ENCODE data around the gene ZNF598.

The ZNF598 gene

GRCh38 chr16:2006317-2006716, 3.3 kb downstream of the ZNF598 start:
- no peak for DNase-seq (ENCODE audit: low spot score)

GRCh38 chr16:2005646-2006045, 4.0 kb downstream of the ZNF598 start:
- DNase-seq (ENCODE audit: low spot score): no peak

- no peak for DNase-seq (ENCODE audit: low spot score)
These were observed 4.7 kb downstream of the ZNF598 start for GRCh38 chr16:2004795-2005517.

GRCh38 chr16:2003827-2004641, 5.6 kb downstream of the ZNF598 start:
- peak; percentile 73 for DNase-seq (ENCODE audit: low spot score)

GRCh38 chr16:2003231-2003826, 6.3 kb downstream of the ZNF598 start:
- no peak for DNase-seq (ENCODE audit: low spot score)

GRCh38 chr16:2002406-2003230, 7.0 kb downstream of the ZNF598 start:
- DNase-seq (ENCODE audit: low spot score): no peak

GRCh38 chr16:2001456-2002355, 7.9 kb downstream of the ZNF598 start:
- DNase-seq (ENCODE audit: low spot score): no peak

GRCh38 chr16:2001035-2001434, 8.6 kb downstream of the ZNF598 start:
- no peak for DNase-seq (ENCODE audit: low spot score)

- no peak for DNase-seq (ENCODE audit: low spot score)
These were observed 9.6 kb downstream of the ZNF598 start for GRCh38 chr16:1999866-2000514.

GRCh38 chr16:1998852-1999801, 10.5 kb downstream of the ZNF598 start:
- DNase-seq (ENCODE audit: low spot score): no peak

GRCh38 chr16:1998360-1998835, 11.2 kb downstream of the ZNF598 start:
- no peak for DNase-seq (ENCODE audit: low spot score)

GRCh38 chr16:1997494-1998359, 11.9 kb downstream of the ZNF598 start:
- DNase-seq (ENCODE audit: low spot score): no peak

- no peak for DNase-seq (ENCODE audit: low spot score)
These were observed 15.9 kb downstream of the ZNF598 start for GRCh38 chr16:1993731-1994131.

- DNase-seq (ENCODE audit: low spot score): no peak
These were observed 16.8 kb downstream of the ZNF598 start for GRCh38 chr16:1992704-1993317.

- DNase-seq (ENCODE audit: low spot score): peak; percentile 83
These were observed 17.5 kb downstream of the ZNF598 start for GRCh38 chr16:1991948-1992703.

GRCh38 chr16:1991588-1991947, 18.1 kb downstream of the ZNF598 start:
- no peak for DNase-seq (ENCODE audit: low spot score)

- no peak for DNase-seq (ENCODE audit: low spot score)
These were observed 18.5 kb downstream of the ZNF598 start for GRCh38 chr16:1991135-1991551.

All from Ammon's horn (tissue), 1 donor.